ENCODE data around the gene ARPC1A. TPM values are rescaled to one million over a fixed set of nuclear protein-coding genes. Genes with fewer than 3 reads are reported as not detected.

ARPC1A gene
- total RNA-seq, 4 donors from 2014 or later: 37.0 to 58.8 (median 44.1) TPM

DNA sequence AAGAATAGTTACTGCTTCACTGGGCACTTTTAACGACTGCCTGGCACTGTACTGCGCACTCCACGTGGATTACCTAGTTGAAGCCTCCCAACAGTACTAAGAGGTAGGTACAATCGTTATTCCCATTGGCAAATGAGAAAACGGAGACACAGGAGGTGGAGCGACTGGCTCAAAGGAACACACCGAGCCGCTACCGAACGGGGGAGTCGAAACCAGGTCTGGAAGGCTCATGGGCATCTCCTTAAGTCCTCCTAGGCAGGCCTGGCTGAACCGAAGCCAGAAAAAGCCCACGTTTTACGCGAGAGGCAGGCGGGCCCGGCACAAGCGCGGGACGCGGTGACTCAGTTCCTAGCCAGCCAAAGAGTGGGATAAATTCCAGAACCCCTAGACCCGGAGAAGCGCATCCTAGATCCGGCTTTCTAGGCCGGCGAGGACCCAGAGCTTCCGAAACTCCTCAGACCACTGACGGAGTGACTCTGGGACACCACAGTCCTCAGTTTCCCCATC lies 82.2 kb downstream of the ARPC1A start:
- Histone ChIP-seq H3K9me3 (no peaks in the 10 kb centered on the region), H3K4me1 (peaks cover 40 to 43% of the 10 kb centered on the region in 2 donors), H3K36me3 (peaks cover 0 to 47% of the 10 kb centered on the region in 2 donors), H3K27ac (peak overlapping the region; percentile 93 to 99 (median 96)), H3K4me3 (peak overlapping the region; percentile 96 to 100 (median 99)), H3K27me3 (no peaks in the 10 kb centered on the region)
- peak; percentile 55 to 60 for ATAC-seq
- DNase-seq: peak; percentile 15 to 74
- TF ChIP-seq, protein P1, sequence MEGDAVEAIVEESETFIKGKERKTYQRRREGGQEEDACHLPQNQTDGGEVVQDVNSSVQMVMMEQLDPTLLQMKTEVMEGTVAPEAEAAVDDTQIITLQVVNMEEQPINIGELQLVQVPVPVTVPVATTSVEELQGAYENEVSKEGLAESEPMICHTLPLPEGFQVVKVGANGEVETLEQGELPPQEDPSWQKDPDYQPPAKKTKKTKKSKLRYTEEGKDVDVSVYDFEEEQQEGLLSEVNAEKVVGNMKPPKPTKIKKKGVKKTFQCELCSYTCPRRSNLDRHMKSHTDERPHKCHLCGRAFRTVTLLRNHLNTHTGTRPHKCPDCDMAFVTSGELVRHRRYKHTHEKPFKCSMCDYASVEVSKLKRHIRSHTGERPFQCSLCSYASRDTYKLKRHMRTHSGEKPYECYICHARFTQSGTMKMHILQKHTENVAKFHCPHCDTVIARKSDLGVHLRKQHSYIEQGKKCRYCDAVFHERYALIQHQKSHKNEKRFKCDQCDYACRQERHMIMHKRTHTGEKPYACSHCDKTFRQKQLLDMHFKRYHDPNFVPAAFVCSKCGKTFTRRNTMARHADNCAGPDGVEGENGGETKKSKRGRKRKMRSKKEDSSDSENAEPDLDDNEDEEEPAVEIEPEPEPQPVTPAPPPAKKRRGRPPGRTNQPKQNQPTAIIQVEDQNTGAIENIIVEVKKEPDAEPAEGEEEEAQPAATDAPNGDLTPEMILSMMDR (IDR thresholded peaks at IDR 0.05 in 4 of 5, conservative IDR thresholded peaks at IDR 0.05 in 1 of 5): no peak
- TF ChIP-seq POLR2A (IDR thresholded peaks at IDR 0.05): no peak
- intact Hi-C loops (cut with DNase I; ENCODE audit: low total_unique reads) (loop anchor here (1.0 to 5.0 kb wide), 5 partner anchors 15 to 96 kb away; partner anchors contain the start of genes ARPC1A, CPSF4, PTCD1 and ZKSCAN5), in situ Hi-C loops (cut with MboI; ENCODE audit: low sequenced_read_pairs in 4 of 4) (no loop called here)

DNA sequence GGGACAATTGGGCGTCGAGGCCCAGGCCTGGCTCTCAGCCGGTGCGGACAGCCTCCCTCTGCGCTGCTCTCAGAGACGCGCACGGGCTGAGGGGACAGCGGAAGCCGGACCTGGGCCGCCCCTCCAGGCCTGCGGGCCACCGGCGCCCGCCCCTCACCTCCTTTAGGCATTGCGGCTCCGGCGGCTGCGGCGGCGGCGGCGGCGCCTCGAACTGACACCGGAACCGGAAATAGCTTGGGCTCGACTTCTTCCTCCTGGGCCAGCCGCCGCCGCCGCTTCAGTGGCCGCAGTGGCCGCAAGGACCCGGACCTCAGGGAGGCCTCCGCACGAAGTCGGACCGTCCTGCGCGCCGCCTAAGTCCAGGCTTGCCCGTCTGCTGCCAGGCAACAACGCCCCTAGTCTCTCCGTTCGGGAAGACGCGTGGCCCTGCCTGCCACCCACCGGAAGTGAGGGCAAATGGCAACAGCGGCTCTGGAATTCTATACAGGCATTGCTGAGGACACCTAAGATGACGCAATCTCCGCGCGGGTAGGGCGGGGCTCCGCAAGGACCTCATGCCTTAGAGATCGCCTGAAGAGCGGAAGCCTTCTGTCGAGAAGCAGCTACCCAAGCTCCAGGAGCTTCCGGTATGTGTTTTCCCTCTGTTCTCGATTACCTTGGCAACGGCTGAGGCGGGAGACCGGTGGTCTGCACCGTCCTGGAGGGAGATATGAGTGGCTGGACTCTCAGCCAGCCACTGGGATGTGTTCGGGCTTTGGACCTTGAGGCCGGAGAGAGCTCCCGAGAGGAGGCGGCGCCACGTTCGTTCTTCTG lies 82.9 kb downstream of the ARPC1A start, which contains the start of the genes BUD31 and PDAP1:
TSS of gene BUD31 (plus strand) at position 591 of the 813 bp plus-strand sequence. CDS start 2,124 bp downstream, outside the sequence.
TSS of gene PDAP1 (minus strand) at position 219 of the 813 bp plus-strand sequence. CDS start at position 170, 49 bp downstream.
- in situ Hi-C loops (cut with MboI; ENCODE audit: low sequenced_read_pairs in 4 of 4) (no loop called here), intact Hi-C loops (cut with DNase I; ENCODE audit: low total_unique reads) (loop anchor here (1.0 to 5.0 kb wide), 5 partner anchors 15 to 96 kb away; partner anchors contain the start of genes ARPC1A, CPSF4, PTCD1 and ZKSCAN5)
- DNase-seq (peak; percentile 88 to 93), ATAC-seq (peak; percentile 92 to 93)
- peak; percentile 84 to 95 for TF ChIP-seq POLR2A (IDR thresholded peaks at IDR 0.05)
- TF ChIP-seq, protein P1 (IDR thresholded peaks at IDR 0.05 in 4 of 5, conservative IDR thresholded peaks at IDR 0.05 in 1 of 5): peak in 4 of 5 experiments; percentile 3 to 34 (median 22)
- H3K27me3 ChIP-seq: no peaks in the 10 kb centered on the region
- peaks cover 40 to 43% of the 10 kb centered on the region in 2 donors for H3K4me1 ChIP-seq
- H3K4me3 ChIP-seq: peak within 1 kb of the TSS; percentile 96 to 100 (median 99)
- no peaks in the 10 kb centered on the region for H3K9me3 ChIP-seq
- H3K27ac ChIP-seq: peak within 1 kb of the TSS; percentile 93 to 99 (median 96)
- peaks cover 0 to 47% of the 10 kb centered on the region in 2 donors for H3K36me3 ChIP-seq

DNA sequence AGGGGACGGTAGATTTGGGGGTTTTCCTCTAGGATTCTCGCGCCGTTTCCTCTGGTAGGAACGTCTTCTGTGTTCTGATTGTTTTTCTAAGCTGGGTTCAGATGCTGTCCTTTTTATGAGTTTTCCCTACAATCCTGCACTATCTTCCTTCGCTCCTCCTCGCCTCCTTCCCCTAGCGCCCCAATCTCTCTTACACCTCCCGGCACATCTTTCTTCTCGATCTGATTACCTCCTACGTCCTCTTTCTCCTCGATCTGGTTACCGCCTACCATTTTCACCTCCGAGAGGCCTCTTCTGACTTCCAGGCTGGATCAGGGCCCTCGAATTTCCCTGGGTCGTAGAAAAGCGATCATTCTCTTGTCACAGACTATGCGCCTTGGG lies 83.5 kb downstream of the ARPC1A start:
- in situ Hi-C loops (cut with MboI; ENCODE audit: low sequenced_read_pairs in 4 of 4) (no loop called here), intact Hi-C loops (cut with DNase I; ENCODE audit: low total_unique reads) (loop anchor here (5.0 kb wide), 1 partner anchor 82 kb away; the partner anchor contains the start of gene ARPC1A)
- Histone ChIP-seq H3K4me3 (peak overlapping the region; percentile 96 to 100 (median 99)), H3K36me3 (peaks cover 0 to 44% of the 10 kb centered on the region in 2 donors), H3K27me3 (no peaks in the 10 kb centered on the region), H3K27ac (peak overlapping the region; percentile 93 to 99 (median 96)), H3K9me3 (no peaks in the 10 kb centered on the region), H3K4me1 (peaks cover 39 to 40% of the 10 kb centered on the region in 2 donors)
- DNase-seq: no peak
- no peak for ATAC-seq
- TF ChIP-seq, protein P1 (IDR thresholded peaks at IDR 0.05 in 4 of 5, conservative IDR thresholded peaks at IDR 0.05 in 1 of 5): no peak
- TF ChIP-seq POLR2A (IDR thresholded peaks at IDR 0.05): no peak

DNA sequence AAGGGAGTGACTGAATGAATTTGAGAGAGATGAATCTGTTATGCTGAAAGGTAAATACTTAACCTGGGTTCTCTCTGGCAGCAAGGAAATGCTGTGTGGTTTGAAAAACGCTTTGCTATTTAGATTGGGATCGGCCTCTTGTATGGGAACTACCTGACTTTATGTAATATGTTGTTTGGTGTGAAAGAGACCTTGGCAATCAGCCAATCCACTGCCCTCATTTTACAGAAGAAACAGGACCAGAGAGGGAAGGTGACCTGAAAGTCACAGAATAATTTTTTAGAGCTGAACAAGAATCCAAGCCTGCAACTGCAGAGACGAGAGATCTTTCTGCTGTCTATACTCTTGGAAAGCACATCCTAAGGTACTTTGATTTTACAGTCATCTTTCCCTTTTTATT lies 84.1 kb downstream of the ARPC1A start:
- Histone ChIP-seq H3K9me3 (no peaks in the 10 kb centered on the region), H3K27me3 (no peaks in the 10 kb centered on the region), H3K27ac (peak overlapping the region; percentile 93 to 99 (median 96)), H3K36me3 (peaks cover 0 to 43% of the 10 kb centered on the region in 2 donors), H3K4me1 (peaks cover 33 to 38% of the 10 kb centered on the region in 2 donors), H3K4me3 (peak overlapping the region; percentile 96 to 100 (median 99))
- intact Hi-C loops (cut with DNase I; ENCODE audit: low total_unique reads) (loop anchor here (5.0 kb wide), 1 partner anchor 83 kb away; the partner anchor contains the start of gene ARPC1A), in situ Hi-C loops (cut with MboI; ENCODE audit: low sequenced_read_pairs in 4 of 4) (loop anchor here in 1 of 4 donors (10.0 kb wide), 1 partner anchor 45 kb away; no protein-coding TSS in a partner anchor)
- DNase-seq (no peak), ATAC-seq (no peak)
- TF ChIP-seq POLR2A (IDR thresholded peaks at IDR 0.05): no peak
- TF ChIP-seq, protein P1 (IDR thresholded peaks at IDR 0.05 in 4 of 5, conservative IDR thresholded peaks at IDR 0.05 in 1 of 5): no peak

Data from gastrocnemius medialis (tissue), 4 donors.